Neural cell (in vitro differentiated cells): ENCODE data around the gene OR2T11. TPM values are rescaled to one million over a fixed set of nuclear protein-coding genes. Genes with fewer than 3 reads are reported as not detected.

Experiments
- H2AFZ ChIP-seq: fragments of 200-600, 300-800 bp; sonication (generic), shearing (Covaris generic); 2 replicates; pipeline ENCODE4 v1.6.0; 2014; ENCODE audit warnings: low read depth, mild to moderate bottlenecking, antibody characterized with exemption, low read length, moderate library complexity
- H3F3A ChIP-seq: fragments of 200-600 bp; shearing (Covaris generic); 2 replicates; pipeline ENCODE4 v1.6.1; 2016; ENCODE audit warnings: mild to moderate bottlenecking, moderate library complexity, mixed read lengths, antibody characterized with exemption, low read length; ENCODE audit not compliant: insufficient read depth, poor library complexity, severe bottlenecking
- H3K27ac ChIP-seq: fragments of 200-600, 300-800 bp; sonication (generic), shearing (Covaris generic); 2 replicates; pipeline ENCODE4 v1.5.1; 2014; ENCODE audit warnings: mild to moderate bottlenecking, low read length, moderate library complexity
- H3K27me3 ChIP-seq: fragments of 300-800, 200-600 bp; sonication (generic), shearing (Covaris generic); 2 replicates; pipeline ENCODE4 v1.6.0; 2014; ENCODE audit warnings: mild to moderate bottlenecking, low read depth, low read length, moderate library complexity; ENCODE audit not compliant: insufficient read depth
- H3K36me3 ChIP-seq: fragments of 300-800, 200-600 bp; sonication (generic), shearing (Covaris generic); 2 replicates; pipeline ENCODE4 v1.5.1; 2014; ENCODE audit warnings: mild to moderate bottlenecking, antibody characterized with exemption, low read length, moderate library complexity; ENCODE audit not compliant: insufficient read depth
- H3K4me2 ChIP-seq: fragments of 300-800, 200-600 bp; sonication (generic), shearing (Covaris generic); 2 replicates; pipeline ENCODE4 v1.6.0; 2014; ENCODE audit warnings: mild to moderate bottlenecking, low read length
- H3K4me3 ChIP-seq: fragments of 300-800, 200-600 bp; sonication (generic), shearing (Covaris generic); 2 replicates; pipeline ENCODE4 v1.5.1; 2014; ENCODE audit warnings: mild to moderate bottlenecking, low read length, moderate library complexity
- H3K79me2 ChIP-seq: fragments of 200-600 bp; shearing (Covaris generic); replicated peaks from 2 replicates; pipeline ENCODE4 v1.6.0; 2014; ENCODE audit warnings: mild to moderate bottlenecking, low read length, moderate library complexity; ENCODE audit not compliant: insufficient read depth
- H3K9ac ChIP-seq: fragments of 300-800, 200-600 bp; sonication (generic), shearing (Covaris generic); 2 replicates; pipeline ENCODE4 v1.6.1; 2016; ENCODE audit warnings: mild to moderate bottlenecking, low read length, mixed read lengths
- H3K9me2 ChIP-seq: fragments of 200-600 bp; shearing (Covaris generic); 2 replicates; pipeline ENCODE4 v1.6.1; 2016; ENCODE audit warnings: mild to moderate bottlenecking, low read length, mixed read lengths; ENCODE audit not compliant: insufficient read depth
- H3K9me3 ChIP-seq: fragments of 200-600, 300-800 bp; sonication (generic), shearing (Covaris generic); 2 replicates; pipeline ENCODE4 v1.6.1; 2016; ENCODE audit warnings: mild to moderate bottlenecking, mixed run types, low read length, moderate library complexity, mixed read lengths
- H4K20me1 ChIP-seq: fragments of 200-600 bp; shearing (Covaris generic); 2 replicates; pipeline ENCODE4 v1.6.1; 2016; ENCODE audit warnings: mild to moderate bottlenecking, mixed run types; ENCODE audit not compliant: insufficient read depth
- EP300 ChIP-seq: fragments of 450-650 bp; conservative IDR thresholded peaks from 2 replicates; pipeline ENCODE4 v1.6.1; 2014; ENCODE audit warnings: antibody characterized with exemption, mild to moderate bottlenecking, moderate library complexity; ENCODE audit not compliant: poor library complexity, severe bottlenecking
- EZH2 ChIP-seq: fragments of 200-600, 300-800 bp; shearing (Covaris generic), sonication (generic); IDR thresholded peaks from 2 replicates; pipeline ENCODE4 v1.6.1; 2014; ENCODE audit warnings: antibody characterized with exemption, low read length, borderline replicate concordance, mild to moderate bottlenecking; ENCODE audit not compliant: insufficient read depth, poor library complexity, severe bottlenecking
- MXI1 ChIP-seq: fragments of 450-650 bp; conservative IDR thresholded peaks from 2 replicates; pipeline ENCODE4 v1.6.1; 2014; ENCODE audit warnings: antibody characterized with exemption, mild to moderate bottlenecking; ENCODE audit not compliant: poor library complexity, severe bottlenecking
- POLR2AphosphoS5 ChIP-seq: IDR thresholded peaks from 2 replicates; pipeline ENCODE4 v1.6.1; 2012
- RAD21 ChIP-seq: fragments of 450-650 bp; conservative IDR thresholded peaks from 2 replicates; pipeline ENCODE4 v1.6.1; 2014; ENCODE audit warnings: antibody characterized with exemption, mild to moderate bottlenecking, moderate library complexity
- REST ChIP-seq: IDR thresholded peaks from 2 replicates; pipeline ENCODE4 v1.6.1; 2012; ENCODE audit warnings: borderline replicate concordance
- SMC3 ChIP-seq: fragments of 450-650 bp; conservative IDR thresholded peaks from 2 replicates; pipeline ENCODE4 v1.6.1; 2014; ENCODE audit warnings: antibody characterized with exemption, mild to moderate bottlenecking, moderate library complexity; ENCODE audit not compliant: poor library complexity
- TAF1 ChIP-seq: IDR thresholded peaks from 2 replicates; pipeline ENCODE4 v1.6.1; 2012; ENCODE audit warnings: low read depth
- polyA plus RNA-seq: library from polyadenylated mRNA; depleted of rRNA; stranded (reverse); fragments of >200 nt; gene quantifications from 2 replicates; pipeline ENCODE4 v1.2.3, GENCODE V29; 2014
- TF ChIP-seq, protein P1 (sequence below): fragments of 450-650 bp; IDR thresholded peaks from 2 replicates; pipeline ENCODE4 v1.5.1; 2014; ENCODE audit warnings: antibody characterized with exemption, mild to moderate bottlenecking, moderate library complexity; ENCODE audit not compliant: poor library complexity, severe bottlenecking

Gene OR2T11
- polyA plus RNA-seq, 1 donor from 2014 or later, result not detected

DNA sequence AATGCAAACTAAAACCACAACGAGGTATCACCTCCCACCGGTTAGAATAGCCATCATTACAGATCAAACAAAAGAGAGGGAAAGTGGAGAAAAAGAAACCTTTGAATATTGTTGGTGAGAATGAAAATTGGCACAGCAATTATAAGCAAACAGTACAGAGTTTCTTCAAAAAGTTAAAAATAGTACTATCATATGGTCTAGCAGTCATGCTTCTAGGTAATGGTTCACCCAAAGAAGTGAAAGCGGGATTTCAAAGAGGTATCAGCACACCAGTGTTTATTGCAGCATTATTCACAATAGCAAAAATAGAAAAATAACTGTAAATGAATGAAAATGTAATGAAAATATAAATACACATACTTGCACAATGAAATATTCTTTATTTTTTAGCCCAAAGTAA lies 45.6 kb downstream of the OR2T11 start:
- Histone ChIP-seq H3K9ac (no peak overlapping the region), H3K9me3 (peaks cover 4% of the 10 kb centered on the region)
- no peak for TF ChIP-seq TAF1
- TF ChIP-seq, protein P1, sequence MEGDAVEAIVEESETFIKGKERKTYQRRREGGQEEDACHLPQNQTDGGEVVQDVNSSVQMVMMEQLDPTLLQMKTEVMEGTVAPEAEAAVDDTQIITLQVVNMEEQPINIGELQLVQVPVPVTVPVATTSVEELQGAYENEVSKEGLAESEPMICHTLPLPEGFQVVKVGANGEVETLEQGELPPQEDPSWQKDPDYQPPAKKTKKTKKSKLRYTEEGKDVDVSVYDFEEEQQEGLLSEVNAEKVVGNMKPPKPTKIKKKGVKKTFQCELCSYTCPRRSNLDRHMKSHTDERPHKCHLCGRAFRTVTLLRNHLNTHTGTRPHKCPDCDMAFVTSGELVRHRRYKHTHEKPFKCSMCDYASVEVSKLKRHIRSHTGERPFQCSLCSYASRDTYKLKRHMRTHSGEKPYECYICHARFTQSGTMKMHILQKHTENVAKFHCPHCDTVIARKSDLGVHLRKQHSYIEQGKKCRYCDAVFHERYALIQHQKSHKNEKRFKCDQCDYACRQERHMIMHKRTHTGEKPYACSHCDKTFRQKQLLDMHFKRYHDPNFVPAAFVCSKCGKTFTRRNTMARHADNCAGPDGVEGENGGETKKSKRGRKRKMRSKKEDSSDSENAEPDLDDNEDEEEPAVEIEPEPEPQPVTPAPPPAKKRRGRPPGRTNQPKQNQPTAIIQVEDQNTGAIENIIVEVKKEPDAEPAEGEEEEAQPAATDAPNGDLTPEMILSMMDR, result no peak

DNA sequence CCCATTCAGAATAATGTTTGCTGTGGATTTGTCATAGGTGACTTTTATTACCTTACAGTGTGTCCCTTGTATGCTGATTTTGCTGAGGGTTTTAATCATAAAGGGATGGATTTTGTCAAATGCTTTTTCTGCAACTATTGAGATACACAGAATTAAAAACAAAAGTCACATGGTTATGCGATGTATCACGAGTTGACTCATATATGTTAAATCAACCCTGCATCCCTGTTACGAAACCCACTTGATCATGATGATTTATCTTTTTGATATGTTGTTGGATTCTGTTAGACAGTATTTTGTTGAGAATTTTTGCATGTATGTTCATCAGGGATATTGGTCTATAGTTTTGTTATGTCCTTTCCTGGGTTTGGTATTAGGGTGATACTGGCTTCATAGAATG lies 49.6 kb downstream of the OR2T11 start:
- H2AFZ ChIP-seq, result no peak overlapping the region
- no peaks in the 10 kb centered on the region for H3K79me2 ChIP-seq
- TF ChIP-seq EP300 (no peak), POLR2AphosphoS5 (no peak), MXI1 (no peak), SMC3 (no peak), EZH2 (no peak), REST (no peak), TAF1 (no peak), RAD21 (no peak)
- TF ChIP-seq, protein P1, result no peak
- H3K36me3 ChIP-seq, result no peaks in the 10 kb centered on the region
- no peaks in the 10 kb centered on the region for H3F3A ChIP-seq
- no peak overlapping the region for H3K4me3 ChIP-seq
- H3K4me2 ChIP-seq, result no peak overlapping the region
- peaks cover 4% of the 10 kb centered on the region for H3K9me3 ChIP-seq
- H3K9ac ChIP-seq, result no peak overlapping the region
- no peaks in the 10 kb centered on the region for H3K9me2 ChIP-seq
- no peaks in the 10 kb centered on the region for H3K27me3 ChIP-seq
- H4K20me1 ChIP-seq, result no peaks in the 10 kb centered on the region
- no peak overlapping the region for H3K27ac ChIP-seq

More for the DNA sequence above, 45.6 kb downstream of the OR2T11 start:
- Histone ChIP-seq H3K27ac (no peak overlapping the region), H3K4me3 (no peak overlapping the region), H3K9me2 (no peaks in the 10 kb centered on the region), H4K20me1 (no peaks in the 10 kb centered on the region), H3K79me2 (no peaks in the 10 kb centered on the region), H3K4me2 (no peak overlapping the region), H3K36me3 (no peaks in the 10 kb centered on the region), H2AFZ (no peak overlapping the region), H3K27me3 (no peaks in the 10 kb centered on the region), H3F3A (no peaks in the 10 kb centered on the region)
